Breast epithelium (tissue), 4 donors: ENCODE data around the gene CHST5. TPM values are rescaled to one million over a fixed set of nuclear protein-coding genes. Genes with fewer than 3 reads are reported as not detected.
A peak's percentile ranks its signal among the peaks of the same experiment; 100 is the strongest.
"Not testable (repeated sequence)": the region's sequence is repeated elsewhere in the genome, so short reads cannot be mapped to it uniquely, and the experiment has no call there.

Experiments used
- DNase-seq, 2 donors: peaks; one replicate each; pipeline ENCODE4 v3.0.0-alpha.2; 2019; ENCODE audit warnings: low spot score in 2 of 2
- H3K27ac ChIP-seq, 2 donors: fragments of 200-600 bp; sonication (generic) in 1 of 2; one replicate each; pipeline ENCODE4 v1.5.1; 2016 to 2019; ENCODE audit warnings: mild to moderate bottlenecking in 1 of 2
- H3K27me3 ChIP-seq, 2 donors: fragments of 200-600 bp; sonication (generic) in 1 of 2; one replicate each; pipeline versions ENCODE4 v1.5.1 to v1.6.0; 2017 to 2019; ENCODE audit warnings: control low read depth in 1 of 2, mild to moderate bottlenecking in 1 of 2
- H3K36me3 ChIP-seq: fragments of 200-600 bp; one replicate; pipeline ENCODE4 v1.5.1; 2019
- H3K4me1 ChIP-seq, 2 donors: fragments of 200-600 bp; sonication (generic); one replicate each; pipeline ENCODE4 v1.5.1; 2016 to 2019; ENCODE audit warnings: control low read depth in 1 of 2
- H3K4me3 ChIP-seq, 3 donors: fragments of 200-600 bp; sonication (generic); 1 replicate in 2 of 3; 2 replicates in 1 of 3; pipeline ENCODE4 v1.5.1; 2016 to 2019; ENCODE audit warnings: mild to moderate bottlenecking in 3 of 3, moderate library complexity in 2 of 3
- H3K9me3 ChIP-seq, 2 donors: fragments of 200-600 bp; sonication (generic) in 1 of 2; one replicate each; pipeline ENCODE4 v1.5.1; 2016 to 2019; ENCODE audit warnings: control low read depth in 1 of 2
- CTCF ChIP-seq, 3 donors: fragments of 450-650 bp; IDR thresholded peaks; one replicate each; pipeline ENCODE4 v1.5.1; 2016 to 2017; ENCODE audit warnings: antibody characterized with exemption in 3 of 3, mild to moderate bottlenecking in 3 of 3, moderate library complexity in 3 of 3
- POLR2A ChIP-seq: fragments of 450-650 bp; IDR thresholded peaks from one replicate; pipeline ENCODE4 v1.6.1; 2016; ENCODE audit warnings: antibody characterized with exemption, mild to moderate bottlenecking, moderate library complexity
- POLR2AphosphoS5 ChIP-seq, 3 donors: sonication (generic); formaldehyde crosslinking; IDR thresholded peaks; one replicate each; pipeline ENCODE4 v1.6.1; 2017; ENCODE audit warnings: antibody characterized with exemption in 3 of 3
- intact Hi-C: fragments of 100-400 bp; cut with DNase I; formaldehyde crosslinking; loops from one replicate; pipeline ENCODE4 v1.15.1; 2023; ENCODE audit warnings: low total_unique reads
- total RNA-seq, 3 donors: library from RNA; depleted of rRNA; stranded (reverse); fragments of >200 nt; gene quantifications; one replicate each; pipeline ENCODE4 v1.1.0, GENCODE V29; 2016

CHST5 gene
- total RNA-seq, 3 donors from 2014 or later, result 0.15 to 0.33 TPM; not detected in 1

- no peaks in the 10 kb centered on the region for H3K9me3 ChIP-seq
- H3K27ac ChIP-seq, result peak overlapping the region in 1 of 2 donors; percentile 21
- no peaks in the 10 kb centered on the region for H3K27me3 ChIP-seq
- intact Hi-C loops, result loop anchor here (10.0 kb wide), 1 partner anchor 709 kb away; no protein-coding TSS in a partner anchor
- no peak overlapping the region for H3K4me3 ChIP-seq
- no peaks in the 10 kb centered on the region for H3K4me1 ChIP-seq
- H3K36me3 ChIP-seq, result no peaks in the 10 kb centered on the region
- no peak for TF ChIP-seq POLR2A
- TF ChIP-seq CTCF (IDR thresholded peaks at IDR 0.05), result no peak
- TF ChIP-seq POLR2AphosphoS5 (IDR thresholded peaks at IDR 0.05), result no peak
- DNase-seq, result no peak
These were observed 29.8 kb downstream of the CHST5 start for GRCh38 chr16:75506107-75506506.

- H3K9me3 ChIP-seq, result no peaks in the 10 kb centered on the region
- DNase-seq, result no peak
- H3K27me3 ChIP-seq, result no peaks in the 10 kb centered on the region
- no peaks in the 10 kb centered on the region for H3K36me3 ChIP-seq
- TF ChIP-seq POLR2AphosphoS5 (IDR thresholded peaks at IDR 0.05) (no peak), CTCF (IDR thresholded peaks at IDR 0.05) (no peak), POLR2A (no peak)
- H3K27ac ChIP-seq, result no peak overlapping the region
- H3K4me1 ChIP-seq, result no peaks in the 10 kb centered on the region
- no peak overlapping the region for H3K4me3 ChIP-seq
- intact Hi-C loops, result loop anchor here (10.0 kb wide), 1 partner anchor 711 kb away; no protein-coding TSS in a partner anchor
These were observed 32.1 kb downstream of the CHST5 start for GRCh38 chr16:75503801-75504200.

GRCh38 chr16:75502916-75503605 lies 32.8 kb downstream of the CHST5 start:
- Histone ChIP-seq H3K9me3 (no peaks in the 10 kb centered on the region), H3K27me3 (no peaks in the 10 kb centered on the region), H3K4me3 (no peak overlapping the region), H3K27ac (no peak overlapping the region), H3K36me3 (no peaks in the 10 kb centered on the region), H3K4me1 (no peaks in the 10 kb centered on the region)
- TF ChIP-seq CTCF (IDR thresholded peaks at IDR 0.05), result no peak
- TF ChIP-seq POLR2A, result no peak
- TF ChIP-seq POLR2AphosphoS5 (IDR thresholded peaks at IDR 0.05), result no peak
- intact Hi-C loops, result loop anchor here (10.0 kb wide), 1 partner anchor 712 kb away; no protein-coding TSS in a partner anchor
- no peak for DNase-seq

GRCh38 chr16:75501820-75502219 lies 34.1 kb downstream of the CHST5 start:
- intact Hi-C loops, result loop anchor here (10.0 kb wide), 1 partner anchor 713 kb away; no protein-coding TSS in a partner anchor
- H3K4me1 ChIP-seq, H3K4me3 ChIP-seq, H3K27ac ChIP-seq, H3K9me3 ChIP-seq, H3K36me3 ChIP-seq, H3K27me3 ChIP-seq: not testable (repeated sequence)
- DNase-seq, result peak in 1 of 2 donors; percentile 31

- no peak overlapping the region for H3K27ac ChIP-seq
- H3K36me3 ChIP-seq, result no peaks in the 10 kb centered on the region
- intact Hi-C loops, result loop anchor here (10.0 kb wide), 1 partner anchor 713 kb away; no protein-coding TSS in a partner anchor
- H3K27me3 ChIP-seq, result no peaks in the 10 kb centered on the region
- TF ChIP-seq POLR2AphosphoS5 (IDR thresholded peaks at IDR 0.05), result no peak
- TF ChIP-seq POLR2A, result no peak
- no peak for TF ChIP-seq CTCF (IDR thresholded peaks at IDR 0.05)
- no peak for DNase-seq
- no peaks in the 10 kb centered on the region for H3K4me1 ChIP-seq
- no peak overlapping the region for H3K4me3 ChIP-seq
- no peaks in the 10 kb centered on the region for H3K9me3 ChIP-seq
These were observed 34.5 kb downstream of the CHST5 start for GRCh38 chr16:75501359-75501758.

GRCh38 chr16:75498605-75499322 lies 37.1 kb downstream of the CHST5 start:
- H3K4me3 ChIP-seq, H3K4me1 ChIP-seq, intact Hi-C loops, H3K9me3 ChIP-seq, H3K27me3 ChIP-seq, H3K27ac ChIP-seq, H3K36me3 ChIP-seq: not testable (repeated sequence)
- peak; percentile 26 to 64 for DNase-seq
